Measurements from ENCODE around the gene ACVR2B.
"Not testable (repeated sequence)": the region's sequence is repeated elsewhere in the genome, so short reads cannot be mapped to it uniquely, and the experiment has no call there.

ACVR2B gene

GRCh38 chr3:38453075-38453912, at the start of gene ACVR2B:
ACVR2B (plus strand) TSS chr3:38453890; CDS start chr3:38454323, 433 bp downstream.
- Histone ChIP-seq H3K36me3 (ENCODE audit: control insufficient read depth, low read length) (no peaks in the 10 kb centered on the region), H3K27ac (ENCODE audit: low read depth, low read length) (no peak within 1 kb of the TSS)
- TF ChIP-seq CTCF (IDR thresholded peaks at IDR 0.05; ENCODE audit: low read depth, low read length, poor library complexity, severe bottlenecking) (no peak), EZH2phosphoT487 (IDR thresholded peaks at IDR 0.05; ENCODE audit: borderline replicate concordance, low read length) (no peak)

GRCh38 chr3:38404286-38404685, 49.4 kb upstream of the ACVR2B start:
- no peak overlapping the region for H3K4me3 ChIP-seq (ENCODE audit: low read length)
- no peaks in the 10 kb centered on the region for H3K27me3 ChIP-seq (ENCODE audit: control insufficient read depth, low read length)
- no peaks in the 10 kb centered on the region for H3K9me2 ChIP-seq (replicated peaks; ENCODE audit: control insufficient read depth, low read length)
- H3K4me2 ChIP-seq (ENCODE audit: low read length): no peak overlapping the region
- no peaks in the 10 kb centered on the region for H3K4me1 ChIP-seq (ENCODE audit: control insufficient read depth, low read length)
- H4K20me1 ChIP-seq (ENCODE audit: control insufficient read depth, insufficient read depth, low read depth, low read length): no peaks in the 10 kb centered on the region
- H3K36me3 ChIP-seq (ENCODE audit: control insufficient read depth, low read length): peaks cover 19% of the 10 kb centered on the region
- H3K9me3 ChIP-seq (ENCODE audit: control insufficient read depth, insufficient read depth, low read length): no peaks in the 10 kb centered on the region
- TF ChIP-seq EZH2phosphoT487 (IDR thresholded peaks at IDR 0.05; ENCODE audit: borderline replicate concordance, low read length): no peak
- TF ChIP-seq CTCF (IDR thresholded peaks at IDR 0.05; ENCODE audit: low read depth, low read length, poor library complexity, severe bottlenecking): no peak
- H3K79me2 ChIP-seq (ENCODE audit: control insufficient read depth, low read length): no peaks in the 10 kb centered on the region
- H3F3A ChIP-seq (ENCODE audit: control insufficient read depth, insufficient read depth): no peaks in the 10 kb centered on the region
- no peak overlapping the region for H3K27ac ChIP-seq (ENCODE audit: low read depth, low read length)

More at GRCh38 chr3:38453075-38453912, at the start of gene ACVR2B:
- peaks cover 17% of the 10 kb centered on the region for H3K4me1 ChIP-seq (ENCODE audit: control insufficient read depth, low read length)
- H3F3A ChIP-seq (ENCODE audit: control insufficient read depth, insufficient read depth): no peaks in the 10 kb centered on the region
- H3K4me2 ChIP-seq (ENCODE audit: low read length): peak within 1 kb of the TSS; percentile 90
- H3K9me3 ChIP-seq (ENCODE audit: control insufficient read depth, insufficient read depth, low read length): no peaks in the 10 kb centered on the region
- H3K4me3 ChIP-seq (ENCODE audit: low read length): peak within 1 kb of the TSS; percentile 87
- H3K9me2 ChIP-seq (replicated peaks; ENCODE audit: control insufficient read depth, low read length): no peaks in the 10 kb centered on the region
- peaks cover 9% of the 10 kb centered on the region for H3K27me3 ChIP-seq (ENCODE audit: control insufficient read depth, low read length)
- peaks cover 34% of the 10 kb centered on the region for H3K79me2 ChIP-seq (ENCODE audit: control insufficient read depth, low read length)
- peaks cover 8% of the 10 kb centered on the region; the same call in 1 of the 2 replicates for H4K20me1 ChIP-seq (ENCODE audit: control insufficient read depth, insufficient read depth, low read depth, low read length)

GRCh38 chr3:38411591-38411990, 42.1 kb upstream of the ACVR2B start:
- H3K27ac ChIP-seq (ENCODE audit: low read depth, low read length): no peak overlapping the region
- no peaks in the 10 kb centered on the region for H3K27me3 ChIP-seq (ENCODE audit: control insufficient read depth, low read length)
- H3K4me3 ChIP-seq (ENCODE audit: low read length): no peak overlapping the region
- no peak for TF ChIP-seq CTCF (IDR thresholded peaks at IDR 0.05; ENCODE audit: low read depth, low read length, poor library complexity, severe bottlenecking)
- TF ChIP-seq EZH2phosphoT487 (IDR thresholded peaks at IDR 0.05; ENCODE audit: borderline replicate concordance, low read length): no peak
- no peaks in the 10 kb centered on the region for H3K9me3 ChIP-seq (ENCODE audit: control insufficient read depth, insufficient read depth, low read length)
- H3K79me2 ChIP-seq (ENCODE audit: control insufficient read depth, low read length): no peaks in the 10 kb centered on the region
- no peaks in the 10 kb centered on the region for H3F3A ChIP-seq (ENCODE audit: control insufficient read depth, insufficient read depth)
- no peaks in the 10 kb centered on the region for H4K20me1 ChIP-seq (ENCODE audit: control insufficient read depth, insufficient read depth, low read depth, low read length)
- H3K36me3 ChIP-seq (ENCODE audit: control insufficient read depth, low read length): no peaks in the 10 kb centered on the region
- H3K9me2 ChIP-seq (replicated peaks; ENCODE audit: control insufficient read depth, low read length): no peaks in the 10 kb centered on the region
- H3K4me2 ChIP-seq (ENCODE audit: low read length): no peak overlapping the region
- peaks cover 3% of the 10 kb centered on the region for H3K4me1 ChIP-seq (ENCODE audit: control insufficient read depth, low read length)

GRCh38 chr3:38420758-38421157, 32.9 kb upstream of the ACVR2B start:
- not testable (repeated sequence) for H3K27ac ChIP-seq (ENCODE audit: low read depth, low read length); H3K4me2 ChIP-seq (ENCODE audit: low read length); H3K9me3 ChIP-seq (ENCODE audit: control insufficient read depth, insufficient read depth, low read length); H3K9me2 ChIP-seq (replicated peaks; ENCODE audit: control insufficient read depth, low read length); H3K27me3 ChIP-seq (ENCODE audit: control insufficient read depth, low read length); H3K4me1 ChIP-seq (ENCODE audit: control insufficient read depth, low read length); H3K36me3 ChIP-seq (ENCODE audit: control insufficient read depth, low read length); H3F3A ChIP-seq (ENCODE audit: control insufficient read depth, insufficient read depth); H4K20me1 ChIP-seq (ENCODE audit: control insufficient read depth, insufficient read depth, low read depth, low read length); H3K79me2 ChIP-seq (ENCODE audit: control insufficient read depth, low read length); H3K4me3 ChIP-seq (ENCODE audit: low read length)
